Forelimb muscle (tissue), 1 donor: ENCODE data around the gene GPR146. TPM values are rescaled to one million over a fixed set of nuclear protein-coding genes. Genes with fewer than 3 reads are reported as not detected.

Experiments
- DNase-seq: peaks from one replicate; pipeline ENCODE4 v3.0.0-alpha.2; 2013; ENCODE audit warnings: low read depth
- polyA plus RNA-seq: library from polyadenylated mRNA; unstranded; fragments of 120-200 nt; gene quantifications from one replicate; pipeline ENCODE4 v1.2.1, GENCODE V29; 2013; ENCODE audit not compliant: insufficient read length

GPR146 gene
- polyA plus RNA-seq, 1 donor = 4.4 TPM

DNA sequence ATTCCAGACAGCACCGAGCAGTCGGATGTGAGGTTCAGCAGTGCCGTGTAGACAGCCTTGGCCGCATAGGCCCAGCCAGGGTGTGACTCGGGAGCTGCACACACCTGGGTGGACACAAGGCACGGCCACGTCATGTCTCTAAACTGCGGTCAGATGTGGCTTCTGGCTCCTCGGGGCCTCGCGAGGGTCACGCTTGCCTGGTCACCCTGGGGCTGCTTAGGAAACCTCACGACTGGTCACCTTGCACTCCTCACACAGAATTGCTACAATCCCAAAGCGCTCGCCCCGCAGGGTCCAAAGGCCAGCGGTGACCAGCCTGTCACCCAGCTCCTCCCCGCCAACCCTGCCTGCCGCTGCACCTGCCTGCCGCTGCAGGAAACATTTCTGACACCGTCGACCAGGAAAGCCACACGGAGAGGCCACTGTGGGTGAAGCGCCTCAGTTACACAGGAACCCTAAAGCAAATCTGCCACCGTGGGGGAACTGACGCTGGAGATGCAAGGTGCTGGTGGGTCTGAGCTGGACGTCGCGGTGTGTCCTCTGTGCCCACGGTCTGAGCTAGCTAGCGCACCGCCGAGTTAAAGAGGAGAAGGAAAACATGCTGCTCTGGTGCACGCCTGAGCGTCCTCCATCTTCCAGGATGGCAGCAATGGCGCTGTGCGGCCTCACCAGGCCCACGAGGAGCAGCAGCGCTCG lies 48.6 kb downstream of the GPR146 start:
- no peak for DNase-seq

GRCh38 chr7:1093502-1093843 lies 49.1 kb downstream of the GPR146 start:
- DNase-seq = no peak

- DNase-seq = no peak
Observed at GRCh38 chr7:1093916-1094508, 49.7 kb downstream of the GPR146 start.

- DNase-seq = no peak
Observed at GRCh38 chr7:1094870-1095269, 50.5 kb downstream of the GPR146 start.

DNA sequence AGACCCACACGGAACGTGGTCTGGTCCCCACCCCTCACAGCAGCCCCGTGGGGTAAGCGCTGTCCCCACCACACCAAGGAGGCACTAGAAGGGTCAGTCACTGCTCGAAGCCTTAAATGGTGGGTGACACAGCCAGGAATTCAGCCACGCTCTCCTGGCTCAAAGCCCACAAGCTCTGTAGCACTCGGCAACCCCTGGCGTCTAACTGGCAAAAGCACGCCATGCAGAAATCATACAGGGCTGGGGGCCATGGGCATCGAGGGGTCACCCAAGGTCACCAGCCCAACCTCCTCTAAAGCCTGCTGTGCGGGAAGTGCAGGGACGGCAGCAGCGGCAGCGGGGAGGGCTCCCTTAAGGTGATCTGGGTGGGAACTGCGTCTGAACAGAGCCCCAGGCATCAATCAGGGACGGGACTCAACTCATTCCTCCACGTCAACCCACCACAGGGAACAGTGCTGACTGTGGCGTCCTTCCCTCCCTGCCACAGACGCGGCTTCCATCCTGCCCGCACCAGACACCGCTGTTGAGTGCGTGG lies 51.3 kb downstream of the GPR146 start:
- DNase-seq = no peak

GRCh38 chr7:1096156-1097119 lies 52.1 kb downstream of the GPR146 start:
- no peak for DNase-seq

DNA sequence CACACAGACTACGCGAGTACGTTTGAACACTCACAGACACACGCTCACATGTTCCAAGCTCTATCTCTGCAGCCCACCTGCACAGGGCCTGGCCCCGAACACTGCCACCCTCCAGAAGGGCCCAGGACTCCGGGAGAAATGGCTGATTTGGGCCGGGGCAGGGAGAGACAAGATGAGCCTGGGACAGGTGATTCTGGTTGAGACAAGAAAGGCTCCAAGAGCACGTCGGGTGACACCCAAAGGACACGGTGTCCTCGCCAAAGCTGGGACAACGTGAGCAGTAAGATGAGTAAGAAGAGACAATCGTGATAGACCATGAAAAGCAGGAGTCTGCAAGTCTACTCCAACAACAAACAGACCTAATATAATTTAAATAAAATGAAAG lies 52.8 kb downstream of the GPR146 start:
- DNase-seq = no peak

GRCh38 chr7:1098243-1099153 lies 54.2 kb downstream of the GPR146 start:
- DNase-seq = no peak

DNA sequence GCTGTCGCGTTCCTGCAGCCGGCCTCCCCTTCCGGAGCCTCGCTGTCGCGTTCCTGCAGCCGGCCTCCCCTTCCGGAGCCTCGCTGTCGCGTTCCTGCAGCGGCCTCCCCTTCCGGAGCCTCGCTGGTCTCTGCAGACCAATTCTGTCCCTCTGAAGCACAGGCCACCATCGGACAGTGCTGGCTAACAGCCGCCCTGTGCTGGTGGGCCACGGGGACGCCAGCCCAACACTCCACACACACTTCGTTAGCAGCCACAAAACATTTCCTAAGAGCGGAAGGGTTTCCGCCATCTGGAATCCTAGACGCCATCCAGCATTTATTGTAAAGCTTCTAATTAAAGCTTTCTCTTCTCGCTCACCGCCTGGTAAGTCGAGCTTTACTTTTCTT lies 54.8 kb downstream of the GPR146 start:
- DNase-seq = no peak

DNA sequence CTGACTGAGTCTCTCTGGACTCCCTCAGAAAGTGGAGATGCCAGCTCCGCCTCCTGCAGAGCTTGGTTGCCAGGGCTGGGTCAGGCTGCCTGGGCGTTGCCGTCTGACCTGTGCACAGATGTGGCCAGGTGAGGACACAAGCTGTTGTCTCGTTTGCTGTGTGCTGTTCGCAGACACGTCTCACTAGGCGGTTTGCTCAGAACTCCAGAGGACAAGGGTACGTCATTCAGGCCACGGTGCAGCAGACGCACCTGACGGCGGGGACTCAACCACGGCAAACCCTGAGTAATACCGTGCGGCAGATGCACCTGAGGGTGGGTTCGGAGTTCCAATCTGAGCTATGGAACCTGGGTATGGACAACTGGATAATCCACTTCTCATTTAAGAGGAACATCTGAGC lies 55.3 kb downstream of the GPR146 start:
- DNase-seq = no peak

DNA sequence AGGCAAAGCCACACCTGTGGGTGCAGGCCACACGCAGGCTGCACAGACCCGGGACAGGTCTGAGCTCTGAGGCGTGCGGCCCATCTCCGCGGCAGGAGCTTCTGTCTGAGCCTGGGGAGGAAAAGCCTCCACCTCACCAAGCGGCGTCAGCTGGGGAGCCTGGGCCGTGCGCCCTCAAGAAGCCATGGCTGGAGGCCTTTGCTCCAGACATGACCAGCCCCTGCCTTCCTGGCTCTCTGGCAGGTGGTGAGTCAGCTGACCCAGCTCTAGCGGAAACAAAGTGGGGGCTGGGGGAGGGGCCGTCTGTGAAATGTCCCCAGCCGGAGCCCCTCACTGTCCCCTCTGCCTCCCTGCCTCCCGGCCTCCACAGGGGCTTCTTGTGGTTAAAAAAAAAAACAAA lies 56.0 kb downstream of the GPR146 start:
- no peak for DNase-seq

GRCh38 chr7:1100834-1101562 lies 56.7 kb downstream of the GPR146 start:
- no peak for DNase-seq

DNA sequence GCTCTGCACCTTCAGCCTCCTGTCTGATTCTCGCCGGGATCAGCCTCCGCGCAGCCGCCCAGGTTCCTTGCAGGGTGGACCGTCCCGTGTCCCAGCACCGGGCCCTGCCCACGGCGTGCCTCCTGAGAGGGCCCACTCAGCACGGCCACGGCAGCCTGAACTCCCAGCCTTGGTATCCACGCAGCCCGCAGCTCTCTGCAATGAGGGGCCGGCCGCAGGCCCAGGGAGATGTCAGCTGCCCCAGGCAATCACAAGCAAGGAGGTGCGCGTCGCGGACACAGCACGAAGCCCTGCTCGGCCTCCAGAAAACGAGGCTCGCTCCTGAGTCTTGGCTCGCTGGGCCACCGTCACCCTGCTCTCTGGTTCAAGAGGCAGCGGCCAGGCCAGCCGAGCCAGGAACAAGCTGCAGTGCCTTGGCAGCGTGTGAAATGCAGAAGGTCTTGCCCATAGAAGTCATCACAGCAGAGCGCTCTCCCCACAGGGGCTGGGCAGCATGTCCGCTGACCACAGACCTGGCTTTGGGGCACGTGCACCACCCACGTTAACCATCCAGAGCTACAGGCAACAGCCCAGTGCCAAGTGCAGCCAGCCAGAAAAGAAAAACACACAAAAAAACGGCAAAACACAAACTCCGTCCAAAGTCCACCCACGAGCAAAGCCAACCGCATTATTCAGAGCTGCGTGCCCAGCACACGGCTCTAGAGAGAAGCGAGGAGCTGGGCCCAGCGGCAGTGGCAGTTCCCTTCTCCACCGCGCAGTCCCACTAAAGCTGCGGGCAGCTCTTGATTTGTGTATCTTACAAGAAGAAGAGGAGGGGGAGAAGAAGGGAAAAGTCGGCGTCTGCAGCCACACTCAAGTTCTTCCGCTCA lies 57.5 kb downstream of the GPR146 start:
- DNase-seq = no peak

DNA sequence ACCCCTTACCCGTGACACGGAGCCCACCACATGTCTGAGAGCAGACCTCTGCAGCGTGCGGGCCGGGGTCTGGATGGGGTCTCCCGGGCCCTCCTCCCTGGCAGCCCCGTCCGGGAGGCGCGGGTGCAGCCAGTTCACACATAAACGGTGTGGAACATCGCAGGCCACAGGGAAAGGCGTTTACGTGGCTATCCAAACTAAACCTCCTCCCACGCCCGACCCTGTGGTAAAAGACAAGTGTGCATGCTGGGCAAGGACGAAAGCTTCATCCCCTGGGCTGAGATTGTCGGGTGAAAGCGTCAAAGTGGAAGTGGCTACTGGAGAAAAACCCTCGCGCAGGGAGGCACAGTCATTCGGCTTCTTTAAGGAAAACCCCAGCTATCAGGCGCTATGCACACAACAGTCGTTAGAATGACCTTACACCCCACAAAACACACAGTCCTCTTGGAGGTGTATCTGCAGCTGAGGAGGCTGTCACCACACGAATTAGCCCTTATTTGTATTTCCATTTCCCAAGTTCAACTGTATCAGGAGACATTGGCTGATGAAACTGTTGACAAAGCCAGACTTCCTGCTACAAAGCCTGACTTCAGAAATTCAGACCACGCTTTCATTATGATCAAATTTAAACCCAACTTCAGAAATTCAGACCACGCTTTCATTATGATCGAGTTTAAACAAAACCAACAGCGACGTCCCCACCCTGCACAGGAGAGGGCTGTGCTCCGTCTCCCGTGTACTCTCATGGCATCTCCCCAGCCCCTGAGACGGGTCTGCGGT lies 58.9 kb downstream of the GPR146 start:
- DNase-seq = no peak

DNA sequence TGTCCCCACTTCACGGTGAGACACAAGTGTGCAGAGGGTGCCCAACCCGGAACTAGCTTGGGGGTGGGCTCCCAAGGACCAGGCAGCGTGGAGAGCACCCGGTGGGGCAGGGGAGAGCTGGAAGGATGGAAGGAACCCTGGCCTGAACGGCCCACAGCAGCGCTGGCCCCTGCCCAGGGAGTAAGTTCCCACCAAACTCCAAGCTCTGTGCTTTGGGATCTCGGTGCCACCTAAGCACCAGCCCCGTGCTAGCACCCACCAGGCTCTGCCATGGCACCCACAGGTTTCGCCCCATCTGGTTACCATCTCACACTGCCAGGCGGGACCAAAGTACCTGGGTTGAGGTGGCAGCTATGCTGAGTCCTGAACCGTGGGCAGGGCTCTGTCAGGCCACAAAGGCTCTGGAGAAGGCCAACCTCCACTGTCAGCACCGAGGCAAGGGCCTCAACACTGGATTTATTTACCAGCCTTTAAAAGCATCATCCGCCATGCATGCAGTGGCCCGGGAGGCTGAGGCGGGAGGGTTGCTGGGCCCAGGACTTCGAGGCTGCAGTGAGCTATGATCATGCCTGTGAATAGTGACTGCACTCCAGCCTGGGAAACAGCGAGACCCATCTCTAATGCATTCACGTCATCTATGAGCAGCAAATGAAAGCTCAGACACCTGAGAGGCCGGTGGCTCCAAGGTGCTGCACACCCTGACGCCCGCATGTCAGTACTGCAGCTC lies 59.6 kb downstream of the GPR146 start:
- DNase-seq = no peak

DNA sequence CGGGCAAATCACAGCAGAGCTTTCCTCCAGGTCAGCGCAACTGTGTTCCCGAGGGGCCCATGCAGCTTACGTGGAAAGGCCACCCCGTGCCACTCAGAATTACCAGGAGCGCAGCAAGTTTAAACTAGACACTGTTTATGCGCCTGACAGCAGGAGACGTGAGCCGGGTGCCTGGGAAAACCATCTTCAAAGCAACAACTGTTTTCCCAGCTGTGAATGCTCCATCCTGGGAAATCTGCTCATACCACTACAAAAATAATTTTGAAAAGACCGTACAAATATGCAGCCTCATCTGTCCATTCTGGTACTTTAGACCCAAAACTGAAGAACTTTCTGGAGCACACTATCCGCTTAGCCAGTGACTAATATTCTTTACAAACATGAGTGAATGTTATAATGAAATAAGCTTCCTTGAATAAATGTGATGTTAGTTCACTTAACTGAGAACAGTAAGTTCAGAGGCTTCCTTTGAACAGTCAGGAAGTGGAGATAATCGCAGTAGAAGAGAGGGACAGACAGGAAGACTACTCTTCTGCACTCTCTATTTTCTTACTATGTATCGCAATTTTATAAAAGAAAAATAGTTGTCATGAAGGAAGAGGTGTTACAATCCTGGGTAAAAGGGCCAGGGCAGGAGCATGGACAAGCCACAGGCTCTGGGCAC lies 60.3 kb downstream of the GPR146 start:
- no peak for DNase-seq

DNA sequence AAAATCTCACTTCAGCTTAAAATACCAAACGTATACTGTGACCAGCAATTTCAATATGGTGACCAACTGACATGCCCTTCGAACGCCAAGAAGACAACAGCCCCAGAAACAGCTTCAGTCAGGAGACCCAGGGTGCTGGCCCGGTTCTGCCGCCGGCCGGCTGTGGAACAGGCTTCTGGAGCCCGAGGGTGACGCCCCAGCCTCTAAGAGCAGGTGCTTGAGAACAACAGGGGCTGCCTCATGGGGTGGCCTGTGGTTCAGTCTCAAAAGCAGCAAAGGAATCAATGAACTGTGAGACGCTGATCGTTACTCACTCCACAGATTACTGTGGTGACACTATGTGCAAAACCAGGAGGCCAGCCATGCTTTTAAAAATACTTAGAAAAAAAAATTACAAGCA lies 60.8 kb downstream of the GPR146 start:
- no peak for DNase-seq
